ENCODE results near the gene KIF3C. TPM values are rescaled to one million over a fixed set of nuclear protein-coding genes. Genes with fewer than 3 reads are reported as not detected.
"Not testable (repeated sequence)": the region's sequence is repeated elsewhere in the genome, so short reads cannot be mapped to it uniquely, and the experiment has no call there.

Gene KIF3C
- total RNA-seq, 1 experiment from 2014 or later = 39.5 TPM

DNA sequence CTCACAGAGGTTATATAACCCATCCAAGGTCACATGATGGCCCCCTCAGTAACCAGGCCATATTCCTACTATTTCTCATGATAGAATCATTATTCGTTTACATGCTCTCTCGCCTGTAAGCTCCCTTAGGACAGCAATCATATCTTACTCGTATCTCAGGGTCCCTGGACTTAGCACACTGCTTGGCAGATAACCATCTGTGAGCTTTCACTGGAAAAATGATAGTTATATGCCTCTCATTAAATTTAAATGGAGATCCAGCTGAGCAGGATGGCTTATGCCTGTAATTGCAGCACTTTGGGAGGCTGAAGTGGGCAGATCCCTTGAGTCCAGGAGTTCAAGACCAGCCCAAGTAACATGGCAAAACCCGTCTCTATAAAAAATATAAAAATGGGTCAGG lies 21.9 kb downstream of the KIF3C start:
- no peak overlapping the region for H3K4me3 ChIP-seq (ENCODE audit: low read depth, low read length, poor library complexity, severe bottlenecking)
- ChIA-PET CTCF (interaction anchor here (1.1 kb wide), 1 partner anchor 9 kb away, joined by 4 read pairs; no protein-coding TSS in a partner anchor), POLR2A (ENCODE audit: low non-redundant PET) (no interaction called here)
- BruUV-seq (replicated peaks) = no TSS peak
- no peaks in the 10 kb centered on the region for H3K36me3 ChIP-seq (ENCODE audit: insufficient read depth, low read length, poor library complexity, severe bottlenecking)
- intact Hi-C loops (cut with micrococcal nuclease; ENCODE audit: unreplicated experiment) = no loop called here
- H3K4me1 ChIP-seq (ENCODE audit: insufficient read depth, low read length, poor library complexity, severe bottlenecking) = peaks cover 27% of the 10 kb centered on the region
- peak overlapping the region; percentile 68 for H3K27ac ChIP-seq (ENCODE audit: low read depth, low read length, poor library complexity, severe bottlenecking)
- H3K9me3 ChIP-seq (ENCODE audit: low read depth, low read length, poor library complexity, severe bottlenecking) = no peaks in the 10 kb centered on the region
- peak; percentile 53 for DNase-seq (ENCODE audit: low spot score)
- TF ChIP-seq, protein P1, sequence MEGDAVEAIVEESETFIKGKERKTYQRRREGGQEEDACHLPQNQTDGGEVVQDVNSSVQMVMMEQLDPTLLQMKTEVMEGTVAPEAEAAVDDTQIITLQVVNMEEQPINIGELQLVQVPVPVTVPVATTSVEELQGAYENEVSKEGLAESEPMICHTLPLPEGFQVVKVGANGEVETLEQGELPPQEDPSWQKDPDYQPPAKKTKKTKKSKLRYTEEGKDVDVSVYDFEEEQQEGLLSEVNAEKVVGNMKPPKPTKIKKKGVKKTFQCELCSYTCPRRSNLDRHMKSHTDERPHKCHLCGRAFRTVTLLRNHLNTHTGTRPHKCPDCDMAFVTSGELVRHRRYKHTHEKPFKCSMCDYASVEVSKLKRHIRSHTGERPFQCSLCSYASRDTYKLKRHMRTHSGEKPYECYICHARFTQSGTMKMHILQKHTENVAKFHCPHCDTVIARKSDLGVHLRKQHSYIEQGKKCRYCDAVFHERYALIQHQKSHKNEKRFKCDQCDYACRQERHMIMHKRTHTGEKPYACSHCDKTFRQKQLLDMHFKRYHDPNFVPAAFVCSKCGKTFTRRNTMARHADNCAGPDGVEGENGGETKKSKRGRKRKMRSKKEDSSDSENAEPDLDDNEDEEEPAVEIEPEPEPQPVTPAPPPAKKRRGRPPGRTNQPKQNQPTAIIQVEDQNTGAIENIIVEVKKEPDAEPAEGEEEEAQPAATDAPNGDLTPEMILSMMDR (conservative IDR thresholded peaks at IDR 0.05; ENCODE audit: low read depth, low read length) = no peak
- TF ChIP-seq EZH2 (IDR thresholded peaks at IDR 0.05; ENCODE audit: borderline replicate concordance, low read depth, low read length, poor library complexity, severe bottlenecking) = no peak
- no peaks in the 10 kb centered on the region for H3K27me3 ChIP-seq (replicated peaks; ENCODE audit: insufficient read depth, low read depth, low read length, poor library complexity)

DNA sequence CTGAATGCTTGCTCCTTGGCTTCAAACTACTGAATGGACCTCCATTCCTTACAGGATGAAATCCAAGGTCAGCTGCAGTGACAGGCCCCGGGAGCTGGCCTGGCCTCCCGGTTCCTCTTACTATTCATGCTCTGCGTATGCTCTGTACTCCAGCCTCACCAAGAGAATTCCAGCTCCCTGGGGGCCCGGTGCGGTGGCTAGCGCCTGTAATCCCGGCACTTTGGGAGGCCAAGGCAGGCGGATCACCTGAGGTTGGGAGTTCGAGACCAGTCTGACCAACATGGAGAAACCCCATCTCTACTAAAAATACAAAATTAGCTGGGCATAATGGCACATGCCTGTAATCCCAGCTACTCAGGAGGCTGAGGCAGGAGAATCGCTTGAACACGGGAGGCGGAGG lies 23.7 kb downstream of the KIF3C start:
- intact Hi-C loops (cut with micrococcal nuclease; ENCODE audit: unreplicated experiment); H3K27ac ChIP-seq (ENCODE audit: low read depth, low read length, poor library complexity, severe bottlenecking); H3K27me3 ChIP-seq (replicated peaks; ENCODE audit: insufficient read depth, low read depth, low read length, poor library complexity); H3K9me3 ChIP-seq (ENCODE audit: low read depth, low read length, poor library complexity, severe bottlenecking); POLR2A ChIA-PET (ENCODE audit: low non-redundant PET); BruUV-seq (replicated peaks); H3K4me3 ChIP-seq (ENCODE audit: low read depth, low read length, poor library complexity, severe bottlenecking); H3K36me3 ChIP-seq (ENCODE audit: insufficient read depth, low read length, poor library complexity, severe bottlenecking); DNase-seq (ENCODE audit: low spot score); CTCF ChIA-PET: not testable (repeated sequence)
- peaks cover 27% of the 10 kb centered on the region for H3K4me1 ChIP-seq (ENCODE audit: insufficient read depth, low read length, poor library complexity, severe bottlenecking)

DNA sequence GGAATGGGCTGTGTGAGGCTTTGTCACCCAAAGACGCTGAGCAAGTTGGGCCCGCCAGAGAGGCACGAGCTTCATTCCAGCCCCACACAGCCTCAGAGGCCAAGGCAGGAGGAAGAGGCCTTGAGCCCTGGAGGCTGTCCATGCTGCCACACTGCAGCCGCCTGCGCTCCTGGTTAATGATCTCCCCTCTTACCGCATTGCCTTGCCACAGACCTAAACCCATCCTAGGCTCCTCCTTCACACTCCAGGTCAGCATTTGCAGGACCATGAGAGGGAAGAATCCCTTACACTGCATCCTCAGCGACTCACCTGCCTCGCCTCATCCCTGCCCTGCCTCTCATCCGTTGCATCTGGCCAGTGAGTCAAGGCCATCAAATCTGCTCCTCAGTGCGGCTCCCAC lies 24.6 kb downstream of the KIF3C start:
- Histone ChIP-seq H3K27ac (ENCODE audit: low read depth, low read length, poor library complexity, severe bottlenecking) (no peak overlapping the region), H3K4me1 (ENCODE audit: insufficient read depth, low read length, poor library complexity, severe bottlenecking) (peaks cover 27% of the 10 kb centered on the region), H3K36me3 (ENCODE audit: insufficient read depth, low read length, poor library complexity, severe bottlenecking) (no peaks in the 10 kb centered on the region), H3K27me3 (replicated peaks; ENCODE audit: insufficient read depth, low read depth, low read length, poor library complexity) (no peaks in the 10 kb centered on the region), H3K4me3 (ENCODE audit: low read depth, low read length, poor library complexity, severe bottlenecking) (no peak overlapping the region), H3K9me3 (ENCODE audit: low read depth, low read length, poor library complexity, severe bottlenecking) (no peaks in the 10 kb centered on the region)
- DNase-seq (ENCODE audit: low spot score) = no peak
- ChIA-PET POLR2A (ENCODE audit: low non-redundant PET) (no interaction called here), CTCF (no interaction called here)
- intact Hi-C loops (cut with micrococcal nuclease; ENCODE audit: unreplicated experiment) = no loop called here
- no TSS peak for BruUV-seq (replicated peaks)
- no peak for TF ChIP-seq EZH2 (IDR thresholded peaks at IDR 0.05; ENCODE audit: borderline replicate concordance, low read depth, low read length, poor library complexity, severe bottlenecking)
- TF ChIP-seq, protein P1 (conservative IDR thresholded peaks at IDR 0.05; ENCODE audit: low read depth, low read length) = no peak

DNA sequence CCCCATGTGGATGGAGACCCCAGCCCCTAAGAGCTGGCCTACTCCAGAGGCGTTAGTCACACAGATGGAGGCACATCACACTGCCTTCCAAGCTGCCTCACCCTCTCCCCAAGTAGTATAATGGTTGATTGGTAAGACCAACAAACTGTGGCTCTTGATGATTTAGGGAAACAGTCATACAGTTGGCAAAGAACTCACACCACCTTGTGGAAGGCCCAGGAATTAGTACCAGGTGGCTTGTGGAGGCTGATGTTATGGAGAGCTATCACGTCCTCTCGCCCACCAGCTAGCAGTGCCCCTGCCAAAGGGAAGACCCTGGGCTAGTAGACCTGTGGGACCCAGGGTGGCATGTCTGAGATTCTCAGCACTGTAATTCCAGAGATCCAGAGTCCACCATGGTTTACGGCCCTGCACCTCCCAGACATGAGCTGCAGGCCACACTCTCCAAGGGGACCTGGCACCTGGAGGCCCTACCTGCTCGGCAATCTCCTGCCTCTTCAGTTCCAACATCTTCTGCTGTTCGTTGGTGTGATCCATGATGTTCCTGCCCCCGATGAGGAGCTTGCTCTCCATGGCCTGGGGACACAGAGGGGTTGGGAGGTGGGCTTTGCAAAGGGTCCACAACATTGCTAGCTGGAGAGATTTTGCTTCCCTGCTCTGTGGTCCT lies 26.3 kb downstream of the KIF3C start:
- BruUV-seq (replicated peaks) = no TSS peak
- no peak for DNase-seq (ENCODE audit: low spot score)
- H3K27me3 ChIP-seq (replicated peaks; ENCODE audit: insufficient read depth, low read depth, low read length, poor library complexity) = no peaks in the 10 kb centered on the region
- intact Hi-C loops (cut with micrococcal nuclease; ENCODE audit: unreplicated experiment) = no loop called here
- H3K4me3 ChIP-seq (ENCODE audit: low read depth, low read length, poor library complexity, severe bottlenecking) = no peak overlapping the region
- CTCF ChIA-PET = no interaction called here
- H3K4me1 ChIP-seq (ENCODE audit: insufficient read depth, low read length, poor library complexity, severe bottlenecking) = peaks cover 11% of the 10 kb centered on the region
- no peaks in the 10 kb centered on the region for H3K9me3 ChIP-seq (ENCODE audit: low read depth, low read length, poor library complexity, severe bottlenecking)
- no peak overlapping the region for H3K27ac ChIP-seq (ENCODE audit: low read depth, low read length, poor library complexity, severe bottlenecking)
- POLR2A ChIA-PET (ENCODE audit: low non-redundant PET) = no interaction called here
- no peaks in the 10 kb centered on the region for H3K36me3 ChIP-seq (ENCODE audit: insufficient read depth, low read length, poor library complexity, severe bottlenecking)
- TF ChIP-seq, protein P1 (conservative IDR thresholded peaks at IDR 0.05; ENCODE audit: low read depth, low read length) = 0 out of 2 replicates have a peak, but pooled peaks have one; percentile 27
- no peak for TF ChIP-seq EZH2 (IDR thresholded peaks at IDR 0.05; ENCODE audit: borderline replicate concordance, low read depth, low read length, poor library complexity, severe bottlenecking)
